Adrenal gland (tissue), 5 donors: Measurements from ENCODE around the gene MAST4.

Experiments
- POLR2A ChIP-seq, 2 donors: fragments of 450-650 bp; IDR thresholded peaks; one replicate each; pipeline ENCODE4 v1.6.1; 2017; ENCODE audit warnings: antibody characterized with exemption in 2 of 2, mild to moderate bottlenecking in 2 of 2, moderate library complexity in 1 of 2
- TF ChIP-seq, protein P1 (sequence below), 6 experiments: fragments of 450-650 bp in 4 of 6; fragments of 200-600 bp in 2 of 6; sonication (generic) in 1 of 6; IDR thresholded peaks; 1 replicate in 5 of 6; 2 replicates in 1 of 6; pipeline versions ENCODE4 v1.5.1 to v1.8.0; 2016 to 2021; ENCODE audit warnings: antibody characterized with exemption in 6 of 6, mild to moderate bottlenecking in 2 of 6, moderate library complexity in 1 of 6
- donor health status: DM: no; HTN: no; CAD: no.

DNA sequence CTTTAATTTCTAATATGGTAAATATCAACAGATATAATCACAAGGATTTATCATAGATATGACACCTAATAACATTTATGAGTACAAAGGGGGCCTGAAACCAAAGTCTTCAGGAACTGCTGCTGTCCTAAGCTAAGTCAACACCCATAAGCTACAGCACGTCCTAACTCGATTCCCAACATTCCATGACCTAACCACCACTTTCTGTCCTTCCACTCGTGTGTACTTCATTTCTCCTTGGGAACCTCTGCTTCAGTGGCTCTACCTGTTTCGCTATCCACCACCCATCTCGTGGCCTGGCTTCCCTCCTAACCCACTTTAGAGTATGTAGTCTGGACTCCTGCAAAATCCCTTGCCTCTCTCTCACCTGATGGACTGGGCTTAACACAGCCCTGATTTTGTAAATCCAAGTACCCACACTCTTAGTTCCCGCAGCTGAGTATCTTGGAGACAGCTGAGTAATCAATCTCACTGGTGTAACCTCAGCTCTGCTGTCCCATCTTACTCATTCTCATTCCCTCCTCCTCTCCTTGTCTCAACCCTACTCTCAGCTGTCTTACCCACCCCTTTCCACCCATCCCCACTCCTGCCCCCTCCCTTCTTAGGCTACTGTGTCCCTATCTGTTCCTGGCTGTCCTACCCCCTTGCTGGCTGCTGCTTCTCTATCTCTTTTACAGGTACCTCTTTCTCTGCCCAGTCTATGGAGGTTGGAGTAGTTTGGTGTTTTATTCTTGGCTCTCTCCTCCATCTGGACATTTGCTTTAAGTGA is 101.8 kb downstream of the MAST4 start:
- TF ChIP-seq, protein P1, sequence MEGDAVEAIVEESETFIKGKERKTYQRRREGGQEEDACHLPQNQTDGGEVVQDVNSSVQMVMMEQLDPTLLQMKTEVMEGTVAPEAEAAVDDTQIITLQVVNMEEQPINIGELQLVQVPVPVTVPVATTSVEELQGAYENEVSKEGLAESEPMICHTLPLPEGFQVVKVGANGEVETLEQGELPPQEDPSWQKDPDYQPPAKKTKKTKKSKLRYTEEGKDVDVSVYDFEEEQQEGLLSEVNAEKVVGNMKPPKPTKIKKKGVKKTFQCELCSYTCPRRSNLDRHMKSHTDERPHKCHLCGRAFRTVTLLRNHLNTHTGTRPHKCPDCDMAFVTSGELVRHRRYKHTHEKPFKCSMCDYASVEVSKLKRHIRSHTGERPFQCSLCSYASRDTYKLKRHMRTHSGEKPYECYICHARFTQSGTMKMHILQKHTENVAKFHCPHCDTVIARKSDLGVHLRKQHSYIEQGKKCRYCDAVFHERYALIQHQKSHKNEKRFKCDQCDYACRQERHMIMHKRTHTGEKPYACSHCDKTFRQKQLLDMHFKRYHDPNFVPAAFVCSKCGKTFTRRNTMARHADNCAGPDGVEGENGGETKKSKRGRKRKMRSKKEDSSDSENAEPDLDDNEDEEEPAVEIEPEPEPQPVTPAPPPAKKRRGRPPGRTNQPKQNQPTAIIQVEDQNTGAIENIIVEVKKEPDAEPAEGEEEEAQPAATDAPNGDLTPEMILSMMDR (IDR thresholded peaks at IDR 0.05): no peak
- TF ChIP-seq POLR2A (IDR thresholded peaks at IDR 0.05): no peak
